Activated CD8-positive, alpha-beta memory T cell treated with anti-CD3 and anti-CD28 coated beads, Interleukin-2, amount 50 U/mL, for 24 hours (primary cell): ENCODE measurements around the gene ARNT2.

Experiments used
- DNase-seq: peaks from one replicate; pipeline ENCODE4 v3.0.0-alpha.2; 2020; ENCODE audit errors: extremely low read depth

Gene ARNT2

DNA sequence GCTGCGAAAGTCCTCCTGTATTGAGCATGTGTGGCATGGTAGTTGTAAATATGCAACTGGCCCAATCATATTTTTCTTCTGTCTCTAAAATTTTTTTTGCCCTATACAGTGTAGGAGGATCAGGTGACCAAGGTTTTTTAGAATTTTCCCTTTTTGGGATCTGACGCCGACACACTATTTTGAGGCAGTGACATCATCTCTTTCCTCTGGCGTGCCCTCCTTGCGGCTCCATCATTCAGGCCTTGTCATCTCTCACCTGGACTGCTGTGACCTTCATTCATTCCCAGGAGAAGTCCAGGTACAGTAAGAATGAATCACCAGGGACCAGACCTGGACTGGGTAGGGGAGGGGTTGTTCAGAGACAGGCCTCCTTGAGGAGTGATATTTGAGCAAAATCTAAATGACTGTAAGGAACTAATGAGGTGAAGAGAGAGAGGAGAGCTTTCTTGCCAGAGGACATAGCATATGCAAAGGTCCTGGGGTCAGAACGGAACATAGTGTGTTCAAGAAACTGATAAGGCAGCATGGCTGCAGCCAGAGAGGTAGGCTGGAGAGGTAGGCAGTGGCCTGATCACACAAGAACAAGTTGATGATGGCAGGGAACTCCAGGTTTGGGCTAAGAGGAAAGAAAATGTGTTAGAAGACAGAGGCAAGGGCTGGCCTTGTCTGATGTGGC lies 38.7 kb downstream of the ARNT2 start:
- no peak for DNase-seq

DNA sequence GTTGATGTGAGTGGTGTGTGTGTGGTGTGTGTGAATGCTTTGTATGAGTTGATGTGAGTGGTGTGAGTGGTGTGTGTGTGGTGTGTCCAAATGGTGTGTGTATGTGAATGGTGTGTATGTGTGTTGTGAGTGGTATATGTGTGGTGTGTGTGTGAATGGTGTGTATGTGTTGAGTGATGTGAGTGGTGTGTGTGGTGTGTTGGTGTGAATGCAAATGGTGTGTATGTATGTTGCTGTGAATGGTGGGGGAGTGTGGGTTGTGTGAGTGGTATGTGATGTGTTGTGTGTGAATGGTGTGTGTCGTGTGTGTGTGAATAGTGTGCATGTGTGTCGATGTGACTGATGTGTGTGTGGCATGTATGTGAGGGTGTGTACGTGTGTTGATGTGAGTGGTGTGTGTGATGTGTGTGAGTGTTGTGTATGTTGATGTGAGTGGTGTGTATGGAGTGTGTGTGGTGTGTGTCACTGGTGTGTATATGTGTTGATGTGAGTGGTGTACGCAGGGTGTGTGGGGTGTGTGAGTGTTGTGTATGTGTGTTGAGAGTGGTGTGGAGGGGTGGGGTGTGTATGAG lies 40.6 kb downstream of the ARNT2 start:
- DNase-seq, result no peak

DNA sequence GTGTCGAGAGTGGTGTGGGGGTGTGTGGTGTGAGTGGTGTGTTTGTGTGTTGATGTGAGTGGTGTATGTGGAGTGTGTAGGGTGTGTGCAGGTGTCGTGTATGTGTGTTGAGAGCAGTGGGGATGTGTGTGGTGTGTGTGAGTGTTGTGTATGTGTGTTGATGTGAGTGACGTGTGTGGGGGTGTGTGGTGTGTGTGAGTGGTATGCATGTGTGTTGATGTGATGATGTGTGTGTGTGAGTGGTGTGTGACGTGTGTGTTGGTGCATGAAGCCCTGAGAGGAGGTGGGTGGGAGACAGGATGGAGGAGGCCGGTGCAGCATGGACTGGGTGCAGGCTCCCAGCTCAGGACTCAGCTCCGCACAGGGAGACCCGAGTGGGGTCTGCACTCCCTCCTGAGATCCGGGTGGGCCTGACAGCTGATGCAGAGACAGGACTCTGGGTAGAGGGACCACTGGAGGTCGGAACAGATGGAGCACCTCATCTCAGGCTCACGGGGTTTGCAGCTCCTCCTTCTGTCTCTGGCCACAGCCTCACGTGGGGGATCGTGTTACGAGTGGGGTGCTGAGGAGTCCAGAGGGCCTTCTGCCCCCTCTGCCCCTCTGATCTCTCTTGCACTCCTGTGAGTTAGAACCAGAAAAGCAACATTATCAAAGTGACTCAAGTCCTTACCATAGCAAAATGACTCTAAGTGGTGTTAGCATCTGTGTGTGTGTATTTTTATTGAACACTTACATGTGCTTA lies 41.3 kb downstream of the ARNT2 start:
- DNase-seq, result no peak

DNA sequence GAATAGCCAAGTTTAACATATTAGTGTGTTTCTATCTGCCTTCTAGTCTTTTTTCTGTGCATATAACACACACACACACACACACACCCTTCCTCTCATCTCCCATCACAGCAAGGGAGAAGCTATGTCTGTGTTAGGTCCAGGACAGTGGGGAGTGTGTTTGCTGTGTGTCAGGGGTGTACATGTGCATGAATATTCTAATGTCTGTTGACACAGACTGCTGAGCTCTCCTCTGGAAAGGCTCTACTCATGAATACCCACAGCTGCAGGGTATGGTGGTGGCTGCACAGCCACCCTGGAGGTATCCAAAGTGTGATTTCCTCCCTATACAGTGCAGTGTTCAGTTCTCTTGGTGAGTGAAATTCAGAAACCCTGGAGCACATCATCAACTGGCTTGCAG lies 42.9 kb downstream of the ARNT2 start:
- no peak for DNase-seq

DNA sequence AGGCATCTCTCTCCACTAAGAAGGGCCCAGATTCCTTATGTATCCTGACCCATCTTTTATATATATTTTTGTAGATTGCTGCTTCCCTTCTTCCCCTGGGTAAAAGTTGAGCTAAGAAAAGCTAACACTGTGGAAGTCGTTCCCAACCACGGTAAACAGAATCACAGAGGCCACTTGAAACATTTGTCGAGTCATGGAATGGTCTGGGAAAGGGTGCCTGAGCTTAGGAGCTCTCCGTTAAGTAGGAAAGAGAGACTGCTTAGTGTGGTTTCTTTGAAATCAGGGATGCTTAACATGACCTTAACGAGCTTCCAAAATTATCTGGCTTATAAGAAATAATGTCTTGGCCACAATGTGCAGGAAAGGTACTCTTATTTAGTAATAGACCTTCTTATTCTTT lies 45.6 kb downstream of the ARNT2 start:
- DNase-seq, result no peak

DNA sequence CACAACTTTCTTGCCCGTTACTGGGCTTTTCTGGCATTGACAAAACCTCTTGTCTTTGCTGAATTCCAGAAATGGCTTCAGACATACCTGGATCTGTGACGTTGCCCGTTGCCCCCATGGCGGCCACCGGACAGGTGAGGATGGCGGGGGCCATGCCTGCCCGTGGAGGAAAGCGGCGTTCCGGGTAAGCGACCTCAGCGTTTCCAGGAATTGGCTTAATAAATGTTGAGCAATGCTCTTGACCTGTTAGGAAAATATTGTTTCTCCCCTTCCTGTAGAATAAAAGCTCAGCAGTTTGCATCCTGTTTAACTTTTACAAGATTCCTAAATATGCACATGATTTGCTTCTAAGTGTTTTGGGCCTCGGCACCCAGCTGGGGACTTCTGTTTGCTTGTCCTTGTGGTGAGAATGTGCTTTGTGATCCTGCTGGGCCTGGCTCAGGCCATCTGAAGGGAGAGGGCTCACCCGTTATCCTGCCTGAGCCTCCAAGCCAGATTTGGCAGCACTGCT lies 46.7 kb downstream of the ARNT2 start:
- no peak for DNase-seq

- no peak for DNase-seq
These were observed 48.0 kb downstream of the ARNT2 start for GRCh38 chr15:80452166-80452565.

DNA sequence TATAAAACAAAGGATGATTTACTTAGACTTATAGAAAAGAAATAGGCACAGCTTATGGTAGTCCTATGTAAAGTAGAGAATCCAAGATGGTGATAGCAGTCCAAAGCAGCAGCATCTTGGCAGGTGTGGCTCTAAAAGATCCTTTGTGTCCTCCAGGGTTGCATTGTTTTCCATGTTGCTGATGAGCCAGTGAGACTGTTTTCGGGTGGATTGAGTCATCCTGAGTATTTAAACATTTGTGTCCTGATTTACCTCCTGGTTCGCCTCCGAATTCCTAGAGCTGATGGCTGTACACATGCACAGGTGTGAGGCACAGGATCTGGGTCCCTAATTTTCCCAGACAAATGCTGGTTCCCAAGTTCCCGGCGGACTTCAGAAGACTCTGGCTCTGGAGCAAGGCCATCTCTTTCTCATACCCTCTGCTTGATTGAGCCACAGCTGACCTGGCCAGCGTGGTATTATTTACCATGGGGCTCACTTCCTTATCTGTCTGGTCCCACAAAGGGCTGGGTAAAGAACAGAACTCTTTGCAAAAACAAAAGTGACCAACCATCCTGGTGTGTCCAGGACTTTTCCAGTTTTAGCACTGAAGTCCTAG lies 51.0 kb downstream of the ARNT2 start:
- DNase-seq, result no peak

DNA sequence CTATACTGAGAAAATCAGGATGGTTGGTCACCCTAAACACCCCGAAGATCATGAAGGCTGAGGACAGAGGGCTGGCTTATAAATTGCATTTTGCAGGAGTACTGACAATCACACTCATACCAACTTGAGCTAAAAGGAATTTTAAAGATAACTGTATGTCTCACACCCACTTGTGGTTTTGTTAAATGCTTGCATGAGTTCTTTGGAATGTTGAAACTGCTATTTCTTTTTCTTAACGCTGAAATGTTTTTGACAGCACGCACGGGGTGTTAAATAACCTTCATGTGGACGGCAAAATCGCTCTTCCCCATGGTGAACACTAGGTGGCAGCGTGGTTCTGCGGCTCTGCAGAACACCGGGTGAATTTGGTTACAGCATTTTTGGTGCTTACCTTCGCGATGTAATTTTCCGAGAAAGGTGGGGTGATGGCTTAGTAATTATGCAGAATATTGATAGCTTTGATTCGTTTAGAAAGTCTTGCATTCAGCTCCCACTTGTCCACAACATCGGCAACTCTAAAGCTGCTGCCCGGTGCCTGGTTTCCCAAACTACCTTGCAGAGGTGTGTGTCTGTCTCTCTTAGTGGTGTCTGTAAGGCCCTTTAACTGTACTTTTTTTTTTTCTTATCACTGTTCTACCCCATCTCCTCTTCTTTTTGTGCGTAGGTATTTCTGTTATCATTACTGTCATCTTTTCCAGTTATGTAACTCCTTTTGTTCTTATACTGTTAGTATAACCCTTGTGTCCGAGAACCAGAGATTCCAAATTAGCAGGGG lies 51.7 kb downstream of the ARNT2 start:
- peak; percentile 9 for DNase-seq

DNA sequence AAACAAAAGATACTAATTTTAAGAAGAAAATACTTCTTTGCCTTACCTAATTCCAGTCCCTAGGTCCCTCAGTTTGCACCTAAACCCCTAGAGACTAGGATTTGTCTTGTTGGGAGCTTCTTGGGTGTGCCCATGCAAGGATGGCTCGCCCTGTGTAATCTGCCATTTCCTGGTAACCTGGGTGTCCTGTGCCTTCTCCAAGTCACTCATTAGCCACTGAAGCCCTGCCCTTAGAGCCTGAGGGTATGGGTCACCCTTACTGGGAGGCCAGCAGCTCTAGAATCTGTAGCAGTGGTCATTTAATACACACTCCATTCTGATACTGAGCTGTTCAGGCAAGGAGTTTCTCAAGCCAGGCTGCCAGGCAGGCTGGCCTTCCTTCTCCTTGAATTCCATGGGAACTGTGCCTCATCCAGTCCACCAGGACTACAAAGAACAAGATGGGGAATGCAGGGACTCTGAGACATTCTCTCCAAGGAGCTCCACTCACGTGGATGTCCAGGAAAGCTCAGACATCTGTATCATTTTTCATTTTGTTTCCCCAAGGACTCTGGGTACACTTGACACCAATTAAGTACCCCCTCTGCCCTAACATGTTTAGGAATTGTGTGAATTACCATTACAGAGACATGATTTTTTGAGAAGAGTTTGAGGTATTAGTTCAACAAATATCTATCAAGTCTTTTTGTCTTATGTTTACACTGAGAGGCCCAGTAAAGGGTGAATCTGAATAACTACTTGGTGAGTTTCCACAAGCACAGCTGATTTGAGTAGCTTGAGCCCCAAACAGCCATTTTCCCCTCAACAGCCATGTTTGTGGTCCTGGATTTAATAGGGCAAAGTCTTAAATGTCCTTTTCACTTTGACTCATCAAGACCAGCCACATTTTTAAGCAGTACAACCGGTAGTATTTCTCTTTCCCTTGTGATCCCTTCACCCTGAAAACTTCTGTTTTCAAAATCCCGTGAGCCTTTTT lies 52.6 kb downstream of the ARNT2 start:
- no peak for DNase-seq

DNA sequence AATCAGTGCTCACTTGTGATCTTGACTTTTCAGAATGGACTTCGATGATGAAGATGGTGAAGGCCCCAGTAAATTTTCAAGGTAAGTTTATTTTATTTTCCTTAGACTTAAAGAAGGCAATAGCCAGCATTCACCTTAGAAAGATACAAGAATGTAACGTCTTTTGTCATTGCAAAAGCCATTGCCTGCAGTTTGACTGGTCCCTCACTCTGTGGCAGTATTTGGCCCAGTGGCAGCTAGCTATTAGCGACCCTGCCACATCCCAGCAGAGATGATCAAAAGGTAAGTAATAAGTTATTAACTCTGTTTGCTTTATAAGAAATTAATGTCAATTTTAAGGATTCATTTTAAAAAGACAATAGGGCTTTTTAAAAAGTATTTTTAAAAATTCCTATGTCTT lies 53.7 kb downstream of the ARNT2 start:
- DNase-seq, result no peak

- no peak for DNase-seq
These were observed 54.4 kb downstream of the ARNT2 start for GRCh38 chr15:80458580-80458979.

- DNase-seq, result no peak
These were observed 55.2 kb downstream of the ARNT2 start for GRCh38 chr15:80459380-80459779.

- no peak for DNase-seq
These were observed 55.6 kb downstream of the ARNT2 start for GRCh38 chr15:80459818-80460217.

DNA sequence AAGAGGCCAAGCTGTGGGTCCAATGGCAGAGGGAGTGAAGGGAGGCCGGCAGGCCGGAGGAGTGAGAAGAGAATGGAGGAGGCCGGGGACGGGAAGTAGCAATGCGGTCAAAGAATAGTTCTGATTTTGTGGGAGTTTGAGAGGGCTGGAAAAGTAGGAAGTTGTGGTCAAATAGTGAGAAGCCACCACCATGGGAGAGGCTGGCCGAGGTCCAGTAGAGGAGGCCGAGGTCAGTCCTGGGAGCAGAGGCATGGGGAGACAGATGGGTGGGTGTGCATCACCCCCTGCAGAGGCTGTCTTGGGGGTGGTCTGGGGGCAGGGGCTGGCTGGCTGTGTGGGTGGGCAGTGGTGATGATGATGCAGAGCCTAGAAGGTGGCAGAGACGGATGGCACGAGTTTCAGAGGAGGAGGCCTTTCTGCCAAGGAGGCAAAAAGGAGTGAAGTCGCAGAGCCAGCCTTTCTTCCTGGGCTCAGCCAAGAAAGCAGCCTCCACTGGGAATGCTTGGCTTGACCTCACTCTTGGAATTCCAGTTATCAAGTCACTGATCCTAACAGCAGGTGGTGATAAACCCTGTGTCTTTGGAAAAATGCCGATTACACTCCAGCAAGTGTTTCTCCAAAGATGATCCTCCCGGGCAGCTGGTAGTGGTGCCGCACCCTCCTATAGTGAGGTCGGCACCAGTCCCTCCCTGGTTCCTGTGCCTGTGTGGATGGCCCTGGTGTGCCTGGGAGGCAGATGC lies 57.3 kb downstream of the ARNT2 start:
- DNase-seq, result no peak

DNA sequence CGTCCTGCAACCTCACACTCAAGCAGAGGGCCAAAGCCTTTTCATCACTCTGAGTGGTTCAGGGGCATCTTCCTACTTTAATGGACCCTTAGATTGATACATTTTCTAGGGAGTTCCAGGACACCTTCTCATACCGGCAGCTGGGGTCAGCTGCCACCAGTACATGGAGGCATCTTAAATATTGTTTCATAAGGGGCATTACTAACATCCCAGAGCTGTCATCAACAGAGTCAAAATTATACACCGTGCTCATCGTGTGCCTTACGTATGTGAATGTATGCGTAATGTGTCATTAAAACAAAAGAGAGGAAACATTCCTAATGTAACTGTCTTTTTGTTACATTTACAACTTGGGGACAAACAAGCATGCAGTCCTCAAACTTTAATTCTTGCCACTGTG lies 57.9 kb downstream of the ARNT2 start:
- DNase-seq, result no peak

DNA sequence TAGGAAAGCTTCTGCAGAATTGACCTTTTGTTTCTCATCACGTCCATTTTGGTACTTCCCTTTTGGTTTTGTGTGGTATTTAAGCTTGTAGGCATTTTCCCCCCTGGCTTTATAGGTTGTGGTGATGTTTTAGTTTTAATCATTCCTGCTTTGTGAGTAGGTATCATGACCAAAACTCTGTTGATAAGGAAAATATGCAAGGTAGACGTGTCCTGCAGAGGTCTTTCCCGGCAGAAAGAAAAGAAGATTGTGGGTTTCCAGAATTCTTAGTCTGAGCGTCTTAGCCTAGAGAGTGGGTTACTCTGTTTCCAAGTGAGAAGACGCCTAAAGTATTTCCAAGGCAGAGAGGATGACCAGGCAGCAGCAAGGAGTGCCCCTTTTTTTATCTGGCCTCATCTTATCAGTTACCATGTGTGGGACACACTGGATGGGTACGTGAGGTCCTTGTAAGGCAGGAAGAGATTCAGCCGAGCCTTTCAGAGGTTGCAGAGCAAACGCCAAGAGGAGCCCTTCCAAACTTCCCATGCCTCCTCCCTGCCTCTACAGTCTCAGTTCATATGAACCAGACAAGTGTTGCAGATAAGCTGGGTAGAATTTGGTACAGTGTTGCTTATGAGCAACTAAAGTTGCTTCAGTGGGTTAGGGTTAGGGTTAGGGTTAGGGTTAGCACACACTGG lies 58.8 kb downstream of the ARNT2 start:
- no peak for DNase-seq

- DNase-seq, result no peak
These were observed 60.9 kb downstream of the ARNT2 start for GRCh38 chr15:80464951-80465625.

DNA sequence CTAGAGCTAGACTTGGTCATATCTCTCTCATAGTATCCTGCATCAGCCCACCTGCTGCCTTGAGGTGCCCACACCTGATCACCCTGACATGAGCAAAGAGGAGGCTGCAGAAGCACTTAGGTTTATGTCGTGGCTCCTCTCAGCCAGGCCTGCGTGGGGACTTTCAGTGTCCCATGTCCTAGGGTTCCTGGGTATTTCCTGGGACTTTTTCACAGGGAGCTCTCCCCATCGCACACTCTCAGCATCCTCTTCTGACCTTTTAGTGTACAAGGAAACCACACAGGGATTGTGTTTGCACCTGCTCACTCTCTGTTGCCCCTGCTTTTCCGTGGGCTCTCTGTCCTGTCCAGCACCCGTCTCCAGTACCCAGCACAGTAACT lies 61.4 kb downstream of the ARNT2 start:
- no peak for DNase-seq
